ENCODE results near the gene RMI1. TPM values are rescaled to one million over a fixed set of nuclear protein-coding genes. Genes with fewer than 3 reads are reported as not detected.

Gene RMI1
- total and polyA plus RNA-seq, 8 donors, result 3.2 to 20.5 (median 5.1) TPM; not detected in 2

- intact Hi-C loops (cut with DNase I; ENCODE audit: low total_unique reads), result no loop called here
- H3K4me1 ChIP-seq, result peaks cover 0 to 19% (median 4%) of the 10 kb centered on the region in 4 donors
- 18 to 49% (median 36%) methylated on average over 1 of the region's 1 CpG for WGBS, 5 donors
- TF ChIP-seq EP300 (IDR thresholded peaks at IDR 0.05) (no peak), POLR2AphosphoS5 (IDR thresholded peaks at IDR 0.05) (peak in 1 of 3 donors; percentile 61)
- H3K36me3 ChIP-seq, result peaks cover 0 to 12% (median 4%) of the 10 kb centered on the region in 4 donors
- peak in 1 of 2 donors; percentile 75 for DNase-seq
- H3K27ac ChIP-seq, result peak overlapping the region in 3 of 5 donors; percentile 36 to 44 (median 36)
- no peaks in the 10 kb centered on the region for H3K9me3 ChIP-seq
- no peak overlapping the region for H3K4me3 ChIP-seq
- H3K27me3 ChIP-seq, result no peaks in the 10 kb centered on the region
These were observed 11.8 kb downstream of the RMI1 start for GRCh38 chr9:83992407-83992806.

- DNase-seq, result no peak
- Histone ChIP-seq H3K4me3 (no peak overlapping the region), H3K27ac (peak overlapping the region in 2 of 5 donors; percentile 36 to 44), H3K9me3 (no peaks in the 10 kb centered on the region), H3K36me3 (peaks cover 0 to 12% (median 4%) of the 10 kb centered on the region in 4 donors), H3K4me1 (peaks cover 2 to 19% (median 6%) of the 10 kb centered on the region in 4 donors), H3K27me3 (no peaks in the 10 kb centered on the region)
- intact Hi-C loops (cut with DNase I; ENCODE audit: low total_unique reads), result no loop called here
- TF ChIP-seq EP300 (IDR thresholded peaks at IDR 0.05) (no peak), CTCF (IDR thresholded peaks at IDR 0.05) (no peak), POLR2AphosphoS5 (IDR thresholded peaks at IDR 0.05) (no peak), POLR2A (IDR thresholded peaks at IDR 0.05) (no peak)
These were observed 12.3 kb downstream of the RMI1 start for GRCh38 chr9:83992901-83993300.

GRCh38 chr9:83996126-83996525, 15.5 kb downstream of the RMI1 start:
- TF ChIP-seq EP300 (IDR thresholded peaks at IDR 0.05), result no peak
- Histone ChIP-seq H3K27ac (no peak overlapping the region), H3K36me3 (peaks cover 0 to 2% (median 0%) of the 10 kb centered on the region in 4 donors), H3K4me3 (no peak overlapping the region), H3K4me1 (peaks cover 5 to 26% (median 16%) of the 10 kb centered on the region in 4 donors), H3K9me3 (no peaks in the 10 kb centered on the region), H3K27me3 (no peaks in the 10 kb centered on the region)
- 87 to 96% (median 89%) methylated on average over 4 of the region's 4 CpGs for WGBS, 5 donors
- peak in 1 of 2 donors; percentile 16 for DNase-seq
- intact Hi-C loops (cut with DNase I; ENCODE audit: low total_unique reads), result no loop called here

- Histone ChIP-seq H3K9me3 (no peaks in the 10 kb centered on the region), H3K27me3 (no peaks in the 10 kb centered on the region), H3K4me3 (no peak overlapping the region), H3K27ac (peak overlapping the region in 3 of 5 donors; percentile 10 to 38 (median 14)), H3K4me1 (peaks cover 5 to 20% (median 13%) of the 10 kb centered on the region in 4 donors), H3K36me3 (peaks cover 0 to 5% (median 0%) of the 10 kb centered on the region in 4 donors)
- TF ChIP-seq EP300 (IDR thresholded peaks at IDR 0.05), result no peak
- no peak for TF ChIP-seq POLR2A (IDR thresholded peaks at IDR 0.05)
- no peak for TF ChIP-seq CTCF (IDR thresholded peaks at IDR 0.05)
- TF ChIP-seq POLR2AphosphoS5 (IDR thresholded peaks at IDR 0.05), result no peak
- intact Hi-C loops (cut with DNase I; ENCODE audit: low total_unique reads), result no loop called here
- peak in 1 of 2 donors; percentile 35 for DNase-seq
- WGBS, 5 donors, result 26 to 44% (median 35%) methylated on average over 2 of the region's 2 CpGs
These were observed 18.7 kb downstream of the RMI1 start for GRCh38 chr9:83999141-83999918.

- no peak overlapping the region for H3K27ac ChIP-seq
- no peak overlapping the region for H3K4me3 ChIP-seq
- no peaks in the 10 kb centered on the region for H3K27me3 ChIP-seq
- no peak for TF ChIP-seq POLR2AphosphoS5 (IDR thresholded peaks at IDR 0.05)
- no peak for TF ChIP-seq CTCF (IDR thresholded peaks at IDR 0.05)
- no peak for TF ChIP-seq POLR2A (IDR thresholded peaks at IDR 0.05)
- no peak for TF ChIP-seq EP300 (IDR thresholded peaks at IDR 0.05)
- intact Hi-C loops (cut with DNase I; ENCODE audit: low total_unique reads), result no loop called here
- peaks cover 5 to 20% (median 13%) of the 10 kb centered on the region in 4 donors for H3K4me1 ChIP-seq
- peaks cover 0 to 5% (median 0%) of the 10 kb centered on the region in 4 donors for H3K36me3 ChIP-seq
- 80 to 88% (median 83%) methylated on average over 3 of the region's 3 CpGs for WGBS, 5 donors
- no peaks in the 10 kb centered on the region for H3K9me3 ChIP-seq
- DNase-seq, result no peak
These were observed 19.6 kb downstream of the RMI1 start for GRCh38 chr9:84000186-84000585.

Data from stomach (tissue), 9 donors.